HG03135 (cell line): ENCODE results near the gene TMEM240.

Experiments used
- ATAC-seq: cut with Tn5 transposase; IDR thresholded peaks from one replicate; pipeline ENCODE4 v1.9.1; 2021; ENCODE audit warnings: mild to moderate bottlenecking, moderate library complexity; ENCODE audit not compliant: unreplicated experiment

TMEM240 gene

GRCh38 chr1:1540090-1540817 is at the start of gene TMEM240:
Gene TMEM240 (minus strand): TSS chr1:1540624. CDS start chr1:1540346, 278 bp downstream.
- ATAC-seq = no peak

GRCh38 chr1:1583347-1584010 is 43.1 kb upstream of the TMEM240 start:
- ATAC-seq = no peak

GRCh38 chr1:1582585-1583346 is 42.3 kb upstream of the TMEM240 start:
- no peak for ATAC-seq

GRCh38 chr1:1578371-1578940 is 38.0 kb upstream of the TMEM240 start:
- ATAC-seq = no peak

GRCh38 chr1:1577367-1578011 is 37.1 kb upstream of the TMEM240 start:
- ATAC-seq = no peak

GRCh38 chr1:1574721-1575537 is 34.5 kb upstream of the TMEM240 start, which contains the start of gene SSU72:
Gene SSU72 (minus strand): TSS chr1:1574863. CDS start chr1:1574557, 306 bp downstream.
- ATAC-seq = peak; percentile 86

- ATAC-seq = peak; percentile 69
Measured at GRCh38 chr1:1573843-1574720, 33.7 kb upstream of the TMEM240 start.

- no peak for ATAC-seq
Measured at GRCh38 chr1:1569341-1569740, 28.9 kb upstream of the TMEM240 start.

- no peak for ATAC-seq
Measured at GRCh38 chr1:1567891-1568291, 27.5 kb upstream of the TMEM240 start.

GRCh38 chr1:1567152-1567875 is 26.9 kb upstream of the TMEM240 start:
- no peak for ATAC-seq

- ATAC-seq = no peak
Measured at GRCh38 chr1:1565340-1565739, 24.9 kb upstream of the TMEM240 start.

- ATAC-seq = no peak
Measured at GRCh38 chr1:1564268-1564667, 23.8 kb upstream of the TMEM240 start.

- ATAC-seq = no peak
Measured at GRCh38 chr1:1563688-1564087, 23.3 kb upstream of the TMEM240 start.

GRCh38 chr1:1562556-1563195 is 22.3 kb upstream of the TMEM240 start:
- ATAC-seq = no peak

GRCh38 chr1:1561801-1562470 is 21.5 kb upstream of the TMEM240 start:
- no peak for ATAC-seq

GRCh38 chr1:1560178-1560577 is 19.8 kb upstream of the TMEM240 start:
- ATAC-seq = no peak

- ATAC-seq = no peak
Measured at GRCh38 chr1:1559066-1559465, 18.6 kb upstream of the TMEM240 start.
